Measurements from ENCODE around the gene FAH.

- TF ChIP-seq CTCF (IDR thresholded peaks at IDR 0.05; ENCODE audit: insufficient read depth, low read depth, low read length) (no peak), EZH2 (IDR thresholded peaks at IDR 0.05; ENCODE audit: insufficient read depth, low read length) (no peak)
Measured at GRCh38 chr15:80179935-80180334, 27.1 kb downstream of the FAH start.

All from astrocyte (in vitro differentiated cells and primary cell).